DND-41 (cell line): ENCODE measurements around the gene WDR41.

Experiments
- CTCF ChIP-seq: IDR thresholded peaks from 2 replicates; pipeline ENCODE4 v1.5.1; 2012; ENCODE audit warnings: borderline replicate concordance, low read length, moderate library complexity, mild to moderate bottlenecking; ENCODE audit not compliant: poor library complexity, severe bottlenecking; ENCODE audit errors: extremely low read depth
- EZH2 ChIP-seq: IDR thresholded peaks from 3 replicates; pipeline ENCODE4 v1.6.1; 2012; ENCODE audit warnings: borderline replicate concordance, low read depth, mild to moderate bottlenecking, moderate library complexity, low read length, inconsistent platforms; ENCODE audit not compliant: severe bottlenecking

- TF ChIP-seq CTCF (no peak), EZH2 (no peak)
These were observed 60.8 kb downstream of the WDR41 start for GRCh38 chr5:77431286-77431685.
